IPS-18a (cell line): ENCODE results near the gene DAAM1.

Source experiments
- H3K27ac ChIP-seq: one replicate; pipeline ENCODE4 v1.5.1; 2013; ENCODE audit warnings: low read length
- H3K27me3 ChIP-seq: one replicate; pipeline ENCODE4 v1.6.1; 2013; ENCODE audit warnings: mild to moderate bottlenecking, low read length; ENCODE audit not compliant: control insufficient read depth, insufficient read depth
- H3K36me3 ChIP-seq: one replicate; pipeline ENCODE4 v1.6.1; 2013; ENCODE audit warnings: low read depth, low read length; ENCODE audit not compliant: control insufficient read depth
- H3K4me1 ChIP-seq: one replicate; pipeline ENCODE4 v1.6.1; 2013; ENCODE audit warnings: low read depth, low read length; ENCODE audit not compliant: control insufficient read depth
- H3K4me3 ChIP-seq: one replicate; pipeline ENCODE4 v1.5.1; 2013; ENCODE audit warnings: low read length
- H3K9ac ChIP-seq: one replicate; pipeline ENCODE4 v1.6.1; 2013; ENCODE audit warnings: mild to moderate bottlenecking, low read length, moderate library complexity
- H3K9me3 ChIP-seq: one replicate; pipeline ENCODE4 v1.6.1; 2013; ENCODE audit warnings: low read depth, low read length; ENCODE audit not compliant: control insufficient read depth

The DAAM1 gene

DNA sequence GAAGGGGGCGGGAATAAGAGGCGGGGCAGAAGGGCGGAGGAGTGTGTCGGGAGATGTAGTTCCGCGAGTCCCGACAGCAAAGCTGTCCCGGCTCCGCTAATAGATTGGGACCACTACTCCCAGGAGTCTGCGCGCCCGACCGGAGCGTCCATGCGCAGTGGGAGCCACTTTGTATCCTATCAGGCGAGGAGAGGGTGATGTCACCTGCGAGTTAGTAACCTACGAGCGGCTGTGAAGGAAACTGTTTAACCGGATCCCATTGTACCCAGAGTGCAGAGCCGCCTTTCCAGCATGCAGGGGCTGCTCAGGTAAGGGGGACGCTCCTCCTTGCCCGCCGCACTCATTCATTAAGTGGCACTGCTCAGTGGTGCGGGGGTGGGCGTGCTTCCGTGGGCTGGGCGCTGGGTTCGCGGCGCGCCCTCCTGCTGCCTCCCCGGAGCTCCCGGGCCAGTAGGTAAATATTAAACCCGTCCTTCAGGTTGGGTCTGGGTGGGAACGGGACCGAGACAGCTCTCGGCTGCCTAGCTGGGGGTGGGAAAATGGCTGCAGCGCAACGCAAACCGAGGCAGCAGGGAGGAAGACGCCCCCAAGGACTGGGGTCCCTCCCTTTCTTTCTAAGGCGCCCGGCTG lies at the start of gene DAAM1:
Gene DAAM1, plus strand, starts transcription at position 207 of the 630 bp plus-strand sequence. CDS start 74,811 bp downstream, outside the sequence.
- Histone ChIP-seq H3K9ac (peak within 1 kb of the TSS; percentile 84), H3K4me3 (peak within 1 kb of the TSS; percentile 91), H3K9me3 (no peaks in the 10 kb centered on the region), H3K4me1 (no peaks in the 10 kb centered on the region), H3K27ac (no peak within 1 kb of the TSS), H3K36me3 (no peaks in the 10 kb centered on the region), H3K27me3 (peaks cover 27% of the 10 kb centered on the region)

DNA sequence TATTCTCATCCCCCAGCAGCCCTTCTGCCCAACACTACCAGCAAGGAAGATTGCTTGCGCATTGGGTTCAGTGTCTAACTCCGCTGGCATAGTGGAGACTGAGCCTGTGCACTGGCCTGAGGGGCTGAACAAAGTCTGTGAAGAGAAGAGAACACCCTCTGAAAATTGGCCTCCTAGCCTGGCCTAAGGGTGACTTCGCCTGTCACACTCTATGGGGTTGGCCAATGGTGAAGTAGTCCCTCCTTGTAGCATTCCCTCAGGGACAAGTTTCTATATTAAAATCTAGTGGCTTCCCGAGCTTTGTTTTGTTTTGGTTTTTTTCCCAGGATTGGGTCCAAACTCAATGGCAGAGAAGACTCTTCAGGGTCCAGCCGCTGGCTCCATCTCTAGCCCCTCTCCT lies 49.1 kb upstream of the DAAM1 start:
- Histone ChIP-seq H3K27ac (no peak overlapping the region), H3K4me1 (no peaks in the 10 kb centered on the region), H3K9ac (no peak overlapping the region), H3K27me3 (no peaks in the 10 kb centered on the region), H3K4me3 (no peak overlapping the region), H3K9me3 (no peaks in the 10 kb centered on the region), H3K36me3 (no peaks in the 10 kb centered on the region)

- Histone ChIP-seq H3K9me3 (no peaks in the 10 kb centered on the region), H3K4me3 (no peak overlapping the region), H3K36me3 (no peaks in the 10 kb centered on the region), H3K4me1 (no peaks in the 10 kb centered on the region), H3K27ac (no peak overlapping the region), H3K27me3 (no peaks in the 10 kb centered on the region), H3K9ac (no peak overlapping the region)
Observed at GRCh38 chr14:59140106-59140843, 48.2 kb upstream of the DAAM1 start.

DNA sequence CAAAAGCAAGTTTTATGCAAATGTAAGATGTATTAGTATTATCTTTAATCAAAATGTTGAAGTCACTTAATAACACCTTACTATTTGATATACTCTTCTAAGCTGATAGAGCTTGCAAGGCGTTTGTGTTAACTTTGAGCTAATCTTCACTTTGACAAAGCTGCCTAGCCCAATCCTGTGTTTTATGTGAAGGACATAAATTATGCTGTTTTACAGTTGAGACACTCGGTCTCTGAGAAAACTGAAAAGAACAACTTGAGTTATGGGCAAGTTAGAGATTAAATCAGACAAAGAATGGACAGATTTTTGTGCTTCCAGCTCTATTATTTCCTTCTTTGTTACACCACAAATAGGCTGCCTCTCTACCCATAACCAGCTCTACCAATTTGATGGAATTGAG lies 42.0 kb upstream of the DAAM1 start:
- H3K27me3 ChIP-seq, result no peaks in the 10 kb centered on the region
- H3K9ac ChIP-seq, result no peak overlapping the region
- H3K36me3 ChIP-seq, result no peaks in the 10 kb centered on the region
- no peak overlapping the region for H3K27ac ChIP-seq
- H3K4me3 ChIP-seq, result no peak overlapping the region
- H3K4me1 ChIP-seq, result no peaks in the 10 kb centered on the region
- H3K9me3 ChIP-seq, result no peaks in the 10 kb centered on the region

GRCh38 chr14:59147007-59147406 lies 41.5 kb upstream of the DAAM1 start:
- Histone ChIP-seq H3K9ac (no peak overlapping the region), H3K27ac (no peak overlapping the region), H3K4me3 (no peak overlapping the region), H3K36me3 (no peaks in the 10 kb centered on the region), H3K9me3 (no peaks in the 10 kb centered on the region), H3K4me1 (no peaks in the 10 kb centered on the region), H3K27me3 (no peaks in the 10 kb centered on the region)

DNA sequence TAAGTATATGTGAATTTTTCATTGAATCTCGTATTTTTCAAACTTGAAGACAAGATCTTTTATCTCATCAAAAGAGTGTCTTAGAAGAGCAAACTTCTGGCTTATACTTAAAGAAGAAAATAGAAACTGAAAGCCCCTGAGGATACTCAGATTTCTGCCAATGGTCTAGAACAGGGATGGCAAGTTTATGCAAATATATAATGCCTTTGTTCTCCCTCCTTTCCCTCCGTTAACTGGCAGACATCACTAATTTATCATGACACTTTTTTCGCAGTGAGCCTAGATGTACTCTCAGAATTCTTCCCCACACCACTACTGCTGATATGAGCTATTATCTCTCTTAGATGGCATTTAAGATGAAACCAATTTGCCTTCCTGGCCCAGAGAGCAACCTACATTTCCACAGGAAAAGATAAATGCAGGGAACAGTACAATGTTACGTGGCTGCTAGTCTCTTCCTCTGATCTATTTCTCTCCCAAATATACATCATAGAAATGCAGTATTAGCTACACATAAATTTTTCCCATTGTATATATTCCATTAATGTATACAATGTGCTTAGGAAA lies 40.0 kb upstream of the DAAM1 start:
- H3K4me1 ChIP-seq, result no peaks in the 10 kb centered on the region
- H3K4me3 ChIP-seq, result no peak overlapping the region
- no peaks in the 10 kb centered on the region for H3K27me3 ChIP-seq
- no peak overlapping the region for H3K27ac ChIP-seq
- no peaks in the 10 kb centered on the region for H3K9me3 ChIP-seq
- no peaks in the 10 kb centered on the region for H3K36me3 ChIP-seq
- no peak overlapping the region for H3K9ac ChIP-seq

DNA sequence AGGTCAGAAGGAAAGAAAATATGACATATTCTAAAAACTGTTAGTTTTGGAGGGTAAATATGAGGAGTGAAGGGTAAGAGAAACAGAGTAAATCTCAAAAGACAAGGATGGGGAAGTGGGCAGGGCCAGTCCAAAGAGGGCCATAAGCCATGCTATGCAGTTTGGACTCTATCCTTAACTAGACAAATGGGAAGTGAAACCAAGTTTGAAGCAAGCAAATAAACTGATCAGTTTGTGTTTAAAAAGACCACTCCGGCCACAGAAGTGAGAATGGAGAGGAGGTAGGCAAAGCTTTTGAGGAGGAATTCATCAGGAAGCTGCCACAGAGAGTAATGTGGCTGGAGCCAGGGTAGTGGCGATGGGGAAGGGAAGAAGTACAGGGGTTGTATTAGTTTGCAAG lies 37.5 kb upstream of the DAAM1 start:
- H3K4me3 ChIP-seq, result no peak overlapping the region
- H3K9me3 ChIP-seq, result no peaks in the 10 kb centered on the region
- no peak overlapping the region for H3K9ac ChIP-seq
- H3K27ac ChIP-seq, result no peak overlapping the region
- no peaks in the 10 kb centered on the region for H3K4me1 ChIP-seq
- H3K36me3 ChIP-seq, result no peaks in the 10 kb centered on the region
- H3K27me3 ChIP-seq, result no peaks in the 10 kb centered on the region

DNA sequence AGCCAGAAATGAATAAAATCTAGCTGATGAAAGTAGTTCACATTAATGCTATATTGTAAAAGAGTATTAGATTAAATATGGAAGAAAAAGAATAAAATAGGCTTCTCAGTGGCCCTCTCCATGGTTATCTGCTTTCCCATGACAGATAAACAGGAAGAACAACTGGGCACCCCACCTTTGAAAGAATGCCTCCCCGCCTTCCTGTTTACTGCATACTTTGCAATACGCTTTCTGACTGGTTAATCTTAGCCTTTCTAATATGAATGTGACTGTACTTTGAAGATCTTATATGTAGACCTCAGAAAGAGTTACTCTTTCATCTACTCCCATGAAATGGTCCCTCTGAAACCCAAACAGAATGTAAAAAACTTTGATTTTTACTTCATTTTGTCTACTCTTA lies 34.1 kb upstream of the DAAM1 start:
- Histone ChIP-seq H3K27ac (no peak overlapping the region), H3K4me1 (peaks cover 5% of the 10 kb centered on the region), H3K9ac (no peak overlapping the region), H3K36me3 (no peaks in the 10 kb centered on the region), H3K4me3 (no peak overlapping the region), H3K27me3 (no peaks in the 10 kb centered on the region), H3K9me3 (no peaks in the 10 kb centered on the region)

DNA sequence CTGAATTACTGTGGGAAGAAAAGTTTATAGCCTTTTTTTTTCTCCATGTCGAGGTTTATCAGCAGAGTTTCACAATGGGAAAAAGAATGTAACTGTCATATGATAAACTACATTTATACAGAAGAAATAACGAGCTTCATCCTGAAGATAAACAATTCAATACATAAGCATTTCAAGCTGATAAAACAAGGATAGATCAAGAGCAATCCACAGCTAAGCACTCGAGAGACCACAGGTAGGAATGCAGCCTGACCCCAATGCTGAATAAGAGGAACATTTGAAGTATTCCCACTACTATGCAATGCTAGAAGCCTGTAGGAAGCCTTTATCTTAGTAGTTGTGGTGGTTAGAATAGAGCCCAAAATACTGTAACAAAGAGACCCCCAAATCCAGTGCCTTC lies 32.6 kb upstream of the DAAM1 start:
- Histone ChIP-seq H3K27ac (no peak overlapping the region), H3K4me1 (peaks cover 5% of the 10 kb centered on the region), H3K9ac (no peak overlapping the region), H3K27me3 (no peaks in the 10 kb centered on the region), H3K9me3 (no peaks in the 10 kb centered on the region), H3K4me3 (no peak overlapping the region), H3K36me3 (no peaks in the 10 kb centered on the region)

DNA sequence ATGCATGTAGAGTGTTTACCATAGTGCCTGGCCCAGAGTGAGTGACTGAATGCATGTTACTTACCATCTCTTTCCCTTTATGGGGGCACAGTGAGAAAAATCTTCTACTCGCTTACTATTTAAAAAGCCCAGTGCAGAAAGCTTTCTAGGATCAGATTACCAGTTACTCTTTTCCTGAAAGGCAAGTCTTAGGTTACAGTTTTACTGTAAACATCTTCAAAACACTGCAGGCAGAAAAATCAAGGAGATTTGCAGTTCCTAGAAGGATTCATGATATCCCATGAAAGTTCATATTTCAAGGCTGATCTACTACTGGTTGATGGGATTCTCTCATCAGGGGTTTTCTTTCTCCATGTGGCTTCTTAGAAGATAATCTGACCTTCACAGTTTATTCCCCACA lies 29.3 kb upstream of the DAAM1 start:
- no peaks in the 10 kb centered on the region for H3K36me3 ChIP-seq
- H3K27ac ChIP-seq, result no peak overlapping the region
- no peaks in the 10 kb centered on the region for H3K27me3 ChIP-seq
- H3K9ac ChIP-seq, result no peak overlapping the region
- peaks cover 5% of the 10 kb centered on the region for H3K4me1 ChIP-seq
- no peaks in the 10 kb centered on the region for H3K9me3 ChIP-seq
- H3K4me3 ChIP-seq, result no peak overlapping the region

DNA sequence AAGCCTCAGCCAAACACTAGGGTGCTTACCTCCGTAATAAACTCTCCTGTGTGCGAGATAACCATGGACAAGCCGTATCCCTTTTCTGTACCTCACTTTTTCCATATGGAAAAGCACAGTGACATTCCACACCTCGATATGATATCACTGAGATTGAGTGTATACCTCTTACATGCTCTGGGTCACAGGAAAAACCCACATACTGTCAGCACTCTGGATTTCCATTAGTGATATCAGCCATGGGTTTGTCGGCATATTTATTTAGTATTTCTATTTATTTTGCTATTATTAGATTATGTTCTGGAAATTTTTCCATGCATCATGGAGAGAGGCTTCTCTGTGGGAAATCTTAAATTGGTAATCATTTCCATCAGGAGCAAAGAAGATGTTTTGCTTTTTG lies 28.0 kb upstream of the DAAM1 start:
- Histone ChIP-seq H3K9ac (no peak overlapping the region), H3K27ac (no peak overlapping the region), H3K36me3 (no peaks in the 10 kb centered on the region), H3K4me3 (no peak overlapping the region), H3K4me1 (peaks cover 5% of the 10 kb centered on the region), H3K9me3 (no peaks in the 10 kb centered on the region), H3K27me3 (no peaks in the 10 kb centered on the region)
